Stimulated activated CD4-positive, alpha-beta T cell treated with anti-CD3 and anti-CD28 coated beads, Interleukin-15, amount 100 ng/mL, for 48 hours (primary cell): ENCODE measurements around the gene SVOP.
"Not testable (repeated sequence)": the region's sequence is repeated elsewhere in the genome, so short reads cannot be mapped to it uniquely, and the experiment has no call there.

Source experiments
- DNase-seq, 2 donors: peaks; one replicate each; pipeline ENCODE4 v3.0.0-alpha.2; 2020; ENCODE audit warnings: low read depth in 2 of 2

Gene SVOP

DNA sequence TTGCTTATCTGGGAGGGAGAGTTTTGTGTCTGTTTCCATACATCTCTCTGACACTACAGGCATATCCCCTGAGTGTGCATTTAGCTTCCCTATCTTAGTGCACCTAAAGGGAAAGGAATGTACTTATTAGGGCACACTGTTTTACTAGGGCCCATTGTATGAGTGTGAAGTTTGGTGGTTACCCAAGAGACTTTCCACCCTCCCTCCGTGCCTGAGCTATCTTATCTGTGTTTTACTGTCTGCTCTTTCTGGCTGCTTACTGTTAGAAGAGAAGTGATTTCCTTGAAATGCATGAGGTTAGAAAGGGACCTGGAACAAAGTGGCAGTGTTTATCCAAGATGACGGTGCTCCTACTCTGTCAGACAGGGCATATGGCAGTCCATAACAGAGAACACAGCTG, 8.5 kb upstream of the SVOP start:
- no peak for DNase-seq

DNA sequence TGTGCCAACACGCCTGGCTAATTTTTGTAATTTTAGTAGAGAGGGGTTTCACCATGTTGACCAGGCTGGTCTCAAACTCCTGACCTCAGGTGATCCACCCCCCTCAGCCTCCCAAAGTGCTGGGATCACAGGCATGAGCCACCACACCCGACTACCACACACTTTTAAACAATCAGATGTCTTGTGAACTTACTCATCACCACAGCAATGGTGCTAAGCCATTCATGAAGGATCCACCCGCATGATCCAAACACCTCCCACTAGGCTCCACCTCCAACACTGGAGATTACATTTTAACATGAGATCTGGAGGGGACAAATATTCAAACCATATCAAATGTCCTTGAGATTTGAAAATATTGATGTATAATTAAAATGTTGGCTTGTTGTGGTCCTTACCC, 7.8 kb upstream of the SVOP start:
- DNase-seq = not testable (repeated sequence)

DNA sequence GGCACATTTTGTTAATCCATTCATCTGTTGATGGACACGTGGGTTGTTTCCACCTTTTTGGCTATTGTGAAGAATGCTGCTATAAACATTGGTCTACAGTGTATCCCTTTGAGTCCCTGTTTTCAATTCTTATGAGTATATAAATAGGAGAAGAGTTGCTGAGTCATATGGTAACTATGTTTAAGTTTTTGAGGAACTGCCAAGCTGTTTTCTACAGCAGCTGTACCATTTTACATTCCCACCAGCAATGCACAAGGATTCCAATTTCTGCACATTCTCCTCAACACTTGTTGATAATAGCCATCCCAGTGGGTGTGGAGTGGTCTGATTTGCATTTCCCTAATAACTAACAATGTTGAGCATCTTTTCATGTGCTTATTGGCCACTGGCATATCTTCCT, 6.9 kb upstream of the SVOP start:
- no peak for DNase-seq

DNA sequence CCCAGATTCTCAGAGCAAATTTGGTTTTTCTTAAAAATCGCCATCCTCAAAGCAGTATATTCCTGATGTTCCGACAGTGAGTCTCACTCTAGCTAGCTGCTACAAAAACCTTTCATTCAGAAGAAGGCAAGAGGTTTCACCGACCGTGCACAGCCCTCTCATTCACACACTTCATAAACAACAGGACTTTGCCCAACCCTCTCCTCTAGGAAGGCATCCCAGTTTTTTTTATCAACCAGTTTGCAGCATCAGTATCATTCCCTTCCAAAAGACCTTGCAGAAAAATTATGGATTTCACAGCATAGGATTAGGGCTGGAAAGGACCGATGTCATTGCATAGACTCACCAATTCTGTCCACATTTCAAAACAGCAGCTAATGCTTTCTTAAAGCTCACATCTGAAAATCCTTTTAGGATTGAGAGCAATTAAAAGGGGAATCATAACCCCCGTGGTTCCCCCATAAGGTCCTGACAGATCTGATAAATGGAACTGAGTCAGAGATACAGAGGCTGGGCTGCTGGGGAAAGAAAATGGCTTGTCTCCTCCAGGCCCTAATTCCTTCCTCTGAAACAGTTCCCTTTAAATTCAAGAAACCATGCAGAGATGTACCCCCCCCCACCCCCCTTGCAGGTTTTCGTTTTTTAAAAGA, 597 bp downstream of the SVOP start:
- no peak for DNase-seq

DNA sequence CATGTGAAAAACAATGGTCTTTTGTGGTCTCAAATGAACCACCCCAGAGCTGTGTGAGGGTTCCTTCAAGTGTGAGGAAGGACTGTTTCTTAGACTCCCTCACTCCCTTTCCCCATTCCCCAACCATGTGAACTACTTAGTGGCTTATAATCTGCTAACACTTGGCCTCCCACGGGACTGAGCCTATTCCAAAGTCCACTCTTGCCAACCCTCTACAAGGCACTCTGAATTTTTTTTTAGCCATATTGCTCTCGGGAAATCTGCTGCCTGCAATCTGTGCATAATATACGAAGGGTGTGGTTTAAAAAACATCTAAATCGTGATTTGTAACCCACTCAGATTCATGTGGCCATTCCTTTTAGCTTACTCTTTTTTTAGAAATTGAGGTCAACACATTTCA, 2.6 kb downstream of the SVOP start:
- no peak for DNase-seq

DNA sequence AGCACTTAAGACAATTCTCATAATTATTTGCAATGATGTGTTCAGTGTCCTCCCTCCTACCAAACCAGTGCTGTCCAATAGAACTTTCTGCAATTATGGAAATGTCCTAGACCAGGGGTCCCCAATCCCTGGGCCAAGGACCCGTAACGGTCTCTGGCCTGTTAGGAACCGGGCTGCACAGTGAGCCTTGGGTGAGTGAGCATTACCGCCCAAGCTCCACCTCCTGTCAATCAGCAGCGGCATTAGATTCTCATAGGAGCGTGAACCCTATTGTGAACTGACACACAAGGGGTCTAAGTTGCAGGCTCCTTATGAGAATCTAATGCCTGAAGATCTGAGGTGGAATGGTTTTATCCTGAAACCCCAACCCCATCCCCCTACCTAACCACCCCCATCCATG, 3.9 kb downstream of the SVOP start:
- DNase-seq = no peak

DNA sequence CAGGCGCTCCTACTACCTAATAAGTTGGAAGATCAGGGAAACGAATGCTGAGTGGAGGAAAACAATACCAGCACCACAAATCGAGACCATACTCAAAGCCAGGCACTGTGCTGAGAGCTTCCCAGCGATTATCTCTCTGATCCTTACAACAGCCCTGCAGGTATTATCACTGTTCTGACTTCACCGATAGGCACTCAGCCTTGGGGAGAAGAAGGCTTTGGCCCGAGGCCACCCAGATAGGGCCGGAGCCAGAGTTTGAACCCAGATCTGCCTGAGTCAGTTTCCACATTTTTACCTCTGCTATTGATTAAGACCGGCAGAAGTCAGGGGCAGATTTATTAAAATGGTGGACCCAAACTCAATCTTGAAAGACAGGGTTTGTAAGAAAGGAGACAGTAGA, 4.9 kb downstream of the SVOP start:
- no peak for DNase-seq

DNA sequence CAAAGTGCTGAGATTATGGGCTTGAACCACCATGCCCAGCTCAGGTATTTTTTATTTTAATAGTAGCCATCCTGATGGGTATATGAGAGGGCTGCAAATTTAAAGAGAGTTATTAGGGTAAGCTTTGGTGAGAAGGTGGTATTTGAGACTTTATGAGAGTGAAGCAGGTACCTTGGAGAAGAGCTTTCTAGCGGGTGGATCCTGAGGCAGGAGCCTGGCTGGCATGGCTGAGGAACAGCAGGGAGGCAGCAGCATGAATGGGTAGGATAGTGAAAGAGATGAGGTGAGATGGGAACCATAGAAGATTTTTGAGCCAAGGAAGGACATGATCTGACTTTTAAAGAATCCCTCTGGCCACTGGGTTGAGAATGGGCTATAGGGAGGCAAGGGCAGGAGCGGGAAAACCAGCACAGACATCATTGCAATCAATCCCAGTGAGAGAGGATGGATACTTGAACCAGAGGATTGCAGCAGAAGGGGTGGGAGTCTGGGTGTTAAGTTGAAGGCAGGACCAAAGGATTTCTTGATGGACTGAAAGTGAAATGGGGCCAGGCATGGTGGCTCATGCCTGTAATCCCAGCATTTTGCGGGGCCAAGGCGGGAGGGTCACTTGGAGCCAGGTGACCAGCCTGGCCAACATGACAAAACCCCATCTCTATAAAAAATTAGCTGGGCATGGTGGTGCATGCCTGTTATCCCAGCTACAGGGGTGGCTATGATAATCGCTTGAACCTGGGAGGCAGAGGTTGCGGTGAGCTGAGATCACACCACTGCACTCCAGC, 5.7 kb downstream of the SVOP start:
- no peak for DNase-seq

DNA sequence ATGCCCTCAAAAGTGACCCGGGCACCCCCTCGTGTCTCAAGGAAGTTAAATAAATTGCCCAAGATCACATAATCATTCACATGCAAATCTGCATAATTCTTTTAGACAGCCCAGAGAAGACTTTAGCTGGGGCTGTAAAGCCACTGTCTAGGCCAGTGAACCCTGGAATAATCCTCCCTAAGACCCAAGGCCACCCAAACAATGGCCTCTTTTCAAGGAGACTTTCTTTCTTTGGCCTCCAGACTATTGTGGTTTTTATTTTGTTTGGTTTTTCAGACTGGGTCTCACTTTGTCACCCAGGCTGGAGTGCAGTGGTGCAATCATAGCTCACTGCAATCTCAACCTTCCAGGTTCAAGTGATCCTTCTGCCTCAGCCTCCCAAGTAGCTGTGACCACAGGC, 10.6 kb downstream of the SVOP start:
- DNase-seq = no peak

DNA sequence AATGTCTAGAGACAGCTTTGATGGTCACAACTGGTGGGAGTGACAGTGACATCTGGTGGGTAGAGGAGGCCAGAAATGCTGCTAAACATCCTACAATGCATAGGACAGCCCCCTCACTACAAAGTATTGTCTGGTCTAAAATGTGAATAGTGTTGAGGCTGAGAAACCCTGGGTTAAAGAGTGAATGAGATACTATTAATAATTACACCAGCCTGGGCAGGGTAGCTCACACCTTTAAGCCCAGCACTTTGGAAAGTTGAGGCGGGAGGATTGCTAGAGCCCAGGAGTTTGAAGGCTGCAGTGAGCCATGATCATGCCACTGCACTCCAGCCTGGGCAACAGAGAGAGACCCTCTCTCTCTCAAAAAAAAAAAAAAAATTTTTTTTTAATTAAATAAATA, 11.1 kb downstream of the SVOP start:
- DNase-seq = no peak

DNA sequence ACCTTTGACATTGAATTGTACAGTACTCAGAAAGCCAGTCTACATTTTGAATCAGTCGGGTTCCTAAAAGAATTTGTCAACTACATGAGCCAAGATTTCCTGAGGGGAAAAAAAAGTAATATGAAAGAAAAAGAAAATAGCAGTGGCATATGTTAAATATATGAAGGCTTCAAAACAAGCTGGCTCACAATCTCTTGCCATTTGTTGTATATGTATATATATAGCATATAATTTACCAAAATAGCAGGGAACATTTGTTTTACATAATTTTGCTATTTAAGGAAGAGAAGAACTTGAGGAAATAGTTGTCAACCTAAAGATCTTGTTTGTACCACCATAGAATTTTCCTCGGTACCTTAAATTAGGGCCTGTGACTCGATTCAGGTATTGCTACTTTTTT, 16.9 kb downstream of the SVOP start:
- no peak for DNase-seq

DNA sequence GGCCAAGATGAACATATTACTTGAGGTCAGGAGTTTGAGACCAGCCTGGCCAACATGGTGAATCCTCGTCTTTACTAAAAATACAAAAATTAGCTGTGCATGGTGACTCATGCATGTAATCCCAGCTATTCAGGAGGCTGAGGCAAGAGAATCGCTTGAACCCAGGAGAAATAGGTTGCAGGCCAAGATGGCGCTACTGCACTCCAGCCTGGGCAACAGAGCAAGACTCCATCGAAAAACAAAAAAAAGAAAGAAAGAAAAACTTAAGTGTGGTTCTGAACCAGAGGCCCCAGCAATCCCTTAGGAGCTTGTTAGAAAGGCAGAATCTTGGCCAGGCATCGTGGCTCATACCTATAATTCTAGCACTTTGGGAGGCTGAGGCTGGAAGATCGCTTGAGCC, 24.5 kb downstream of the SVOP start:
- no peak for DNase-seq

DNA sequence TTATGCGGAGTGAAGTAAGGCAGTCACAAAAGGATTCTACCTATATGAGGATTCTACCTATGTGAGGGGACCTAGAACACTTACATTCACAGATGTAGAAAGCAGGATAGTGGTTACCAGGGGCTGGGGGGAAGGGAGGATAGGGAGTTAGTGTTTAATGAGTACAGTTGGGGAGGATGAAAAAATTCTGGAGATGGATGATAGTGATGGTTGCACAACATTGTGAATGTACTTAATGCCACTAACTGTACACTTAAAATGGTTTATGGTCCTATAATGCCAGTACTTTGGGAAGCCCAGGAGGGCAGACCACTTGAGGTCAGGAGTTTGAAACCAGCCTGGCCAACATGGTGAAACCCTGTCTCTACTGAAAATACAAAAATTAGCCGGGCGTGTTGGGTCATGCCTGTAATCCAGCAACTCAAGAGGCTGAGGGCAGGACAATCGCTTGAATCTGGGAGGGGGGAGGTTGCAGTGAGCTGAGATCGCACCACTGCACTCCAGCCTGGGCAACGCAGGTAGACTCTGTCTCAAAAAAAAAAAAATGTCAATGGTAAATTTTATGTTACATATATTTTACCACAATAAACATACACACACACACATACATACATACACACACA, 25.4 kb downstream of the SVOP start:
- DNase-seq = no peak

DNA sequence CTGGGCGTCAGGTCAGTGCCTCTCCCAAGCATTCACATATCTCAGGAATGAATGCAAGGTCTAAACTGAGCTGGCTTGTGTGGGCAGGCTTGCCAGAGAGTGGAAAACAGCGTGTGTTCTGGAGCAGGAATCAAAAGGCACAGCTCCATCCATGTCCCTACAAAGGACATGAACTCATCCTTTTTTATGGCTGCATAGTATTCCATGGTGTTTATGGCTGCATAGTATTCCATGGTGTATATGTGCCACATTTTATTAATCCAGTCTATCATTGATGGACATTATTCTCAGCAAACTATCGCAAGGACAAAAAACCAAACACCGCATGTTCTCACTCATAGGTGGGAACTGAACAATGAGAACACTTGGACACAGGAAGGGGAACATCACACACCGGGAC, 30.8 kb downstream of the SVOP start:
- not testable (repeated sequence) for DNase-seq

DNA sequence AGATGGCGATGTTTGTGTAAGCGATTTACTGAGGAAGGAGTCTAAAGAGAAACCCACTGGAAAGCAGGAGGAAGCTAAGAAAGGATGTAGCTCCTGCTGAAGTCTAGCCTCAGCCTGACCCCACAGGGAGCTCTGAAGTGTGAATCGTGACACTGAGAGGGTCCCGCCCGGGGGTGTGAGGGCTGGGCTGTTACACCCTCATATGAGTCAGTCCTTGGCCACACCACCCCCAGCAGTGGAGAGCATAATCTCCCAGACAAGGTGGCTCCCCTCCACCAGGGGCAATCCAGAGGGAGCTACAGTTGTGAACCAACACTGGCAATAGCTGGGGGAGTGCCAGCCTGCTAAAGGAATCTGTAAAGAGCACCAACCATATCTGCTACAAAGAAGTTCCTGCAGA, 31.5 kb downstream of the SVOP start:
- no peak for DNase-seq

DNA sequence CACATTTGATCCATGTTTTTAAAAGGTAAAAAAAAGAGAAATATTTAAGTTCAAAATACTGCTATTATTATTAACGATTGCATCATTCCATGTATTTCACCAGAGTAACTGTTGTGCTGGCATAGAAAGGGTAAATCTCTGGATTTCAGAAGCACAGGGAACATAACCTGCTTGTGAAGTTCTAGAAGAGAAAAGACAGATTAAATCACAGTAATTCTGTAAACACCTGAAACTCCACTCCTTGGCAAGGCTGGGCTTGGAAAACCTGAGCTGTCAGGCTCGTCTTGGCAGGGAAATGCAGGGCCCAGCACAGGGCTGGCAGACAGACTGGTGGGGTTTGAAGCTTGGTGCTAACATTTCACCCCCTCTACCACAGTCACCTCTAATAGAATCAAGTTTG, 35.1 kb downstream of the SVOP start:
- DNase-seq = no peak

DNA sequence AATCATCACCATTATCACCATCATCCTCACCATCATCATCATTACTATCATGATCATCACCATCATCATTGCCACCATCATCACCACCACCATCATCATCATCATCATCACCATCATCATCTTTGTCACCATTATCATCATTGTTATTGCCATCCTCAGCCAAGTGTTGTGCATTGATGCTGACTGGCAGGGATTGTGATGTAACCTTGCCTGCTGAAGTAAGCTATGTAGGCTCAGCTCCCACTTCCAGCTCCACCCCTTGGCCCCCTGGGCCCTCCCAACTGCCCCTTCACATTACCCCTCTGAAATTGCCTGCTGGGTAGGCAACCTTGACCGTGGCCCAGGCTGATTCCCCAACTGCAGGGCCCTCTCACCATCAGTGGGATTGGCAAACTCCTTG, 37.6 kb downstream of the SVOP start:
- no peak for DNase-seq

DNA sequence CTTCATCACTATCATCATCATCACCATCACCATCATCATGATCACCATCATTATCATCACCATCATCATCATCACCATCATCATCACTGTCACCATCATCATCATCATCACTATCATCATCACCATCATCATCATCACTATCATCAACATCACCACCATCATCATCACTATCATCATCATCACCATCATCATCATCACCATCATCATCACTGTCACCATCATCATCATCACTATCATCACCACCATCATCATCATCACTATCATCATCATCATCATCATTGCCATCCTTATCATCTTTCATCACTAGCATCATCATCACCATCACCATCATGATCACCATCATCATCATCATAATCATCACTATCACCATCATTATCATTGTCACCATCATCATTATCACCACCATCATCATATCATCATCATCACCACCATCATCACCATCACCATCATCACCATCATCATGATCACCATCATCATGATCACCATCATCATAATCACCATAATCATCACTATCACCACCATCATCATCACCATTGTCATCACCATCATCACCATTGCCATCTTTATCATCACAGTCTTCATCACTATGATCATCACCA, 38.1 kb downstream of the SVOP start:
- DNase-seq = no peak

DNA sequence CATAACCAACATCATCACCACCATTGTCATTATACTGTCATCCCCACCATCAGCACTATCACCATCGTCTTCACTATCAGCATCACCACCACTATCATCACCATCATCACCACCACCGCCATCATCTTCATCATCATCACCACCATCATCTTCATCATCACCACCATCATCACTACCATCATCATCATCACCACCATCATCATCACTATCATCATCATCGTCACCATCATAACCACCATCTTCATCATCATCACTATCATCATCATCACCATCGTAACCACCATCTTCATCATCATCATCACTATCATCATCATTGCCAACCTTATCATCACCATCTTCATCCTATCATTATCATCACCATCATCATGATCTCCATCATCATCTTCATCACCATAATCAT, 39.0 kb downstream of the SVOP start:
- DNase-seq = no peak

DNA sequence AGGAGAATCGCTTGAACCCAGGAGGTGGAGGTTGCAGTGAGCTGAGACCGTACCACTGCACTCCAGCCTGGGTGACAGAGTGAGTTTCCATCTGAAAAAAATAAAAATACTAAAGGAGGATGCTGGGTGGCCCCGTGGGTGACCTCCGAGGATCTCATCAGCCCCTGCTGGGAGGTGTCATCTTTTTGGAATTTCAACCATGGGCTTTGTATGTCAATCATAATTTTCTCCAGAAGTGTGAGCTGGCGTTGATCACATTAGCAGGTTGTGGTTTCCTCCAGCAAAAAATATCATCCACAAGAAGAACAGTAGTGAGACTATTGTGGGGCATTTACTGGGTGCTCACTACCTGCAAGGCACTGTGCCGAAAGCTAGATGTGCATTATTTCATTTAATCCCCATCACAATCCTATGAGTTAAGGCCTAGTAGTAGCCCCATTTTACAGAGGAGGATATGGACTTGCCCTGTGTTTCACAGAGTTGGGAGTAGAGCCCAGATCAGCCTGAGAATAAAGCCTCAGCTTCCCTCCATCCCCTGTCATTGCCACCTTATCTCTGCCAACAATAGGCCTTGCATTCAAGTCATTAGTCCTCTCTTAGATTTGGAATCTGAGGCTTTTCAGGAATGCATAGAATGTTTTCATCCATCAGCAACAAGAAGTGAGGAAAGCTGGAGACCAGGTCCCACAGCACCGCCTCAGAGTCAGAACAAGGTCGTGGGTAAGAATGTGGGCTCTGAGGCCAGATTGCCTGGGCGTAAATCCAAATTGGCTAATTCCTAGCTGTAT, 39.8 kb downstream of the SVOP start:
- DNase-seq = no peak

DNA sequence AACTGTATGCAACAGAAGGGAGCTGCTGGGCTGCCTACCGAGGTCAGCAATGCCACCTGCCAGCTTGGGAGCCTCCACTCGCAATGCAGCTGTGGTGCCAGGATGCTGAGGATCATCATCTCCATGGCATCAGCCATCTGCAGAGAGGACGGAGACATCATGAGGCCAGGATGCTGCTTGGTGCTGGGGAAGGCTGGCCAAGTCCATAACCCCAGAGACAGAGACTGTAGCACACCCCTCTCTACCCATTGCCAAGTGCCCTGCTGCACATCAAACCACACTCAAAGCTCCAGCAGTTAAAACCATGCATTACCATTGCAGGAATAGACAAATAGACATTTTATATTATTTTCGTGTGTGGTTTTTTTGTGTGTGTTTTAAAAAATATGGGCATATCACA, 43.5 kb downstream of the SVOP start:
- DNase-seq = no peak

DNA sequence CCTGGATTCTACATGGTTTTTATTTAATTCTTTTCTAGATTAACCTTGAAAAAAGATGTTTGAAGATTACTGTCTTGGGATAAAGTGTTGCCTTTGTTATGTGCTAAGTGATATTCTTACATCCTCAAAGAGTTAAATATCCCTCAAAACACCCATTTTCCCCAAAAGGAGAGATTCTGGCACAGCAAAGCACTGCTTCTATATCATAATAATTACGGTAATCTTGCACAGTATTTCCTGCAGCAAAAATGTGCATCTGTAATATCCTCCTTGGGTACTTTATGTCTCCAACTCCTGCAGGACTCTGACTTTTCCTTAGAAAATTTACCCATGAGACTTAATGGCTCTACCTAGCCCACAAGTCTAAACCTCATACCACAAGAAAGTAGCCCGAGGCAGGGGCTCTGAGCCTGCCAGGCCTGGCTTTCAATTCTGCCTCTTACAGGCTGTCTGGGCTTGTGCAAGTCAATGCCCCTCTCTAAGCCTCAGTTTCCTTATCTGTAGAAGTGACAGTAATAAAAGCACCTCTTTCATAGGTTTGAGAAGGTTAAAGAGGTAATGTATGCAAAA, 45.8 kb downstream of the SVOP start:
- no peak for DNase-seq
